Liver (tissue), 9 donors: Measurements from ENCODE around the gene RBM20. TPM values are rescaled to one million over a fixed set of nuclear protein-coding genes. Genes with fewer than 3 reads are reported as not detected.
A peak's percentile ranks its signal among the peaks of the same experiment; 100 is the strongest.

Experiments used
- DNase-seq: peaks from one replicate; pipeline ENCODE4 v3.0.0-alpha.2; 2017; ENCODE audit warnings: low spot score
- H3K27ac ChIP-seq, 2 donors: one replicate each; pipeline ENCODE4 v1.7.0; 2013; ENCODE audit warnings: inconsistent platforms in 2 of 2, low read length in 2 of 2, control low read depth in 1 of 2, low read depth in 1 of 2, mild to moderate bottlenecking in 1 of 2
- H3K27me3 ChIP-seq, 4 donors: one replicate each; pipeline versions ENCODE4 v1.6.1 to v1.7.0; 2013; ENCODE audit warnings: low read length in 3 of 4, inconsistent platforms in 1 of 4, mild to moderate bottlenecking in 1 of 4, moderate library complexity in 1 of 4; ENCODE audit not compliant: control insufficient read depth in 4 of 4, insufficient read depth in 4 of 4
- H3K36me3 ChIP-seq, 4 donors: one replicate each; pipeline versions ENCODE4 v1.6.1 to v1.7.0; 2013; ENCODE audit warnings: low read length in 3 of 4, mild to moderate bottlenecking in 3 of 4, low read depth in 1 of 4, moderate library complexity in 1 of 4; ENCODE audit not compliant: control insufficient read depth in 4 of 4, insufficient read depth in 3 of 4
- H3K4me1 ChIP-seq, 4 donors: one replicate each; pipeline versions ENCODE4 v1.6.1 to v1.7.0; 2013; ENCODE audit warnings: low read length in 3 of 4, mild to moderate bottlenecking in 3 of 4, moderate library complexity in 1 of 4; ENCODE audit not compliant: control insufficient read depth in 4 of 4, insufficient read depth in 4 of 4
- H3K4me3 ChIP-seq, 3 donors: one replicate each; pipeline versions ENCODE4 v1.6.1 to v1.7.0; 2013; ENCODE audit warnings: low read length in 3 of 3, control low read depth in 1 of 3, low read depth in 1 of 3, mild to moderate bottlenecking in 1 of 3
- H3K9ac ChIP-seq, 2 donors: one replicate each; pipeline ENCODE4 v1.7.0; 2013; ENCODE audit warnings: low read length in 2 of 2, mild to moderate bottlenecking in 2 of 2, moderate library complexity in 2 of 2, control low read depth in 1 of 2, low read depth in 1 of 2
- H3K9me3 ChIP-seq, 4 donors: one replicate each; pipeline versions ENCODE4 v1.6.1 to v1.7.0; 2013; ENCODE audit warnings: low read length in 3 of 4; ENCODE audit not compliant: control insufficient read depth in 4 of 4
- EGR1 ChIP-seq, 2 donors: IDR thresholded peaks; 2 replicates each; pipeline ENCODE4 v1.6.1; 2016 to 2018; ENCODE audit warnings: antibody characterized with exemption in 2 of 2, low read depth in 2 of 2
- FOXA1 ChIP-seq: IDR thresholded peaks from 2 replicates; pipeline ENCODE4 v1.6.1; 2016; ENCODE audit warnings: antibody characterized with exemption
- FOXA2 ChIP-seq: IDR thresholded peaks from 2 replicates; pipeline ENCODE4 v1.6.1; 2016; ENCODE audit warnings: antibody characterized with exemption
- GABPA ChIP-seq, 2 donors: IDR thresholded peaks in 1 of 2; conservative IDR thresholded peaks in 1 of 2; 2 replicates each; pipeline ENCODE4 v1.6.1; 2016; ENCODE audit warnings: antibody characterized with exemption in 2 of 2, mild to moderate bottlenecking in 1 of 2, moderate library complexity in 1 of 2
- HNF4G ChIP-seq: IDR thresholded peaks from 2 replicates; pipeline ENCODE4 v1.6.1; 2016; ENCODE audit warnings: antibody characterized with exemption
- JUND ChIP-seq, 2 donors: IDR thresholded peaks; 2 replicates each; pipeline ENCODE4 v1.6.1; 2016; ENCODE audit warnings: antibody characterized with exemption in 2 of 2
- NR2F2 ChIP-seq: IDR thresholded peaks from 2 replicates; pipeline ENCODE4 v1.6.1; 2016; ENCODE audit warnings: antibody characterized with exemption
- RAD21 ChIP-seq, 2 donors: IDR thresholded peaks; 2 replicates each; pipeline ENCODE4 v1.6.1; 2016; ENCODE audit warnings: antibody characterized with exemption in 2 of 2, mild to moderate bottlenecking in 2 of 2
- RXRA ChIP-seq, 2 donors: IDR thresholded peaks; 2 replicates each; pipeline ENCODE4 v1.6.1; 2017 to 2018; ENCODE audit warnings: antibody characterized with exemption in 2 of 2, mild to moderate bottlenecking in 1 of 2
- SP1 ChIP-seq: IDR thresholded peaks from 2 replicates; pipeline ENCODE4 v1.6.1; 2018; ENCODE audit warnings: antibody characterized with exemption, mild to moderate bottlenecking
- TAF1 ChIP-seq: conservative IDR thresholded peaks from 2 replicates; pipeline ENCODE4 v1.6.1; 2016; ENCODE audit warnings: antibody characterized with exemption, mild to moderate bottlenecking
- YY1 ChIP-seq: IDR thresholded peaks from 2 replicates; pipeline ENCODE4 v1.6.1; 2016; ENCODE audit warnings: antibody characterized with exemption, mild to moderate bottlenecking
- WGBS: extraction: QIAGEN DNeasy Blood & Tissue Kit; methylation state at CpG from one replicate; pipeline ENCODE4 v1.1.7; 2013; 5-methylcytosine and 5-hydroxymethylcytosine counted together
- polyA plus RNA-seq, 2 donors: library from polyadenylated mRNA; stranded (reverse) in 1 of 2; unstranded in 1 of 2; fragments of 200-250 nt in 1 of 2; fragments of >200 nt in 1 of 2; fragmentation: Nextera tagmentation in 1 of 2; extraction: Ambion mirVana in 1 of 2; gene quantifications; one replicate each; pipeline versions ENCODE4 v1.2.1 to v1.2.3, GENCODE V29; 2013 to 2015
- total RNA-seq, 2 donors: library from RNA; depleted of rRNA; stranded (reverse); fragments of >200 nt; gene quantifications; one replicate each; pipeline ENCODE4 v1.2.3, GENCODE V29; 2014
- TF ChIP-seq, protein P1 (sequence below): IDR thresholded peaks from 2 replicates; pipeline ENCODE4 v1.6.1; 2016; ENCODE audit warnings: antibody characterized with exemption
- TF ChIP-seq, protein P2 (sequence below): IDR thresholded peaks from 2 replicates; pipeline ENCODE4 v1.6.1; 2016; ENCODE audit warnings: antibody characterized with exemption, mild to moderate bottlenecking
- TF ChIP-seq, protein P3 (sequence below): fragments of 150-350 bp; IDR thresholded peaks from 2 replicates; pipeline ENCODE4 v1.5.1; 2017; ENCODE audit warnings: improper control_type of control experiment, low read depth, low read length; ENCODE audit not compliant: missing input control
- TF ChIP-seq, protein P4 (sequence below): IDR thresholded peaks from 2 replicates; pipeline ENCODE4 v1.6.1; 2016; ENCODE audit warnings: antibody characterized with exemption
- donor health status: healthy.
- donor health status: healthy.
- donor health status: healthy.
- donor health status: healthy.
- donor health status: healthy.

Gene RBM20
- total and polyA plus RNA-seq, 4 donors: 0.03 to 0.08 (median 0.05) TPM; not detected in 1

DNA sequence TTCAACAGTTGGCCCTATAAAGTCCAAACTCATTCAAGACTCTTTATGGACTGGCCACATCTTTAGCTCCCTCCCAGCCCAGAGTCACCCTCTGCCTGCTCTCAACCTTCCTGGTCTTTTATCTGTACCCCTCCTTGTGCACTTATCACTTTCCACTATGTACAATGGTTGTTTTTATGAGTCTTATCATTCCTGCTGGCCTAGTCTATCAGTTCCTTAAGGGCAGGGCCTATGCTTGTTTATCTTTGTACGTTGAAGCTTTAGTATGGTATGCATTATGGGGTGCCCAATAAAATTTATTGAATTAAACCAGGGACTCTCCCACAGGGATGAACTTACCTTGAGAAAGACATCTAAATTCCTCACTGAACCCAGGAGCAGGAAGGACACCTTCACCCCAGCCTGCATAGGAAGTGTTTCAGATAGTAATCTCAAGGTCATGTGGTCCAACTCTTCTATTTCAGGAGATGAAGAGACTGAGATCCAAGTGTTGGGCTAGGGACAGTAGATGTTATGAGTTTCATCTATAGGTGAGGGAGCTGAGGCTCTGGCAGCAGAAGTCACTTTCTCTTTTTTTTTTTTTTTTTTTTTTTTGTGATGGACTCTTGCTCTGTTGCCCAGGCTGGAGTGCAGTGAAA, 214.3 kb downstream of the RBM20 start:
- Histone ChIP-seq H3K4me3 (no peak overlapping the region), H3K9me3 (no peaks in the 10 kb centered on the region), H3K4me1 (peaks cover 7 to 33% (median 22%) of the 10 kb centered on the region in 4 donors), H3K27ac (peak overlapping the region; percentile 64 to 85), H3K27me3 (no peaks in the 10 kb centered on the region), H3K9ac (no peak overlapping the region), H3K36me3 (no peaks in the 10 kb centered on the region)
- TF ChIP-seq, protein P1, sequence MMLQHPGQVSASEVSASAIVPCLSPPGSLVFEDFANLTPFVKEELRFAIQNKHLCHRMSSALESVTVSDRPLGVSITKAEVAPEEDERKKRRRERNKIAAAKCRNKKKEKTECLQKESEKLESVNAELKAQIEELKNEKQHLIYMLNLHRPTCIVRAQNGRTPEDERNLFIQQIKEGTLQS: no peak
- no peak for TF ChIP-seq TAF1
- TF ChIP-seq, protein P2, sequence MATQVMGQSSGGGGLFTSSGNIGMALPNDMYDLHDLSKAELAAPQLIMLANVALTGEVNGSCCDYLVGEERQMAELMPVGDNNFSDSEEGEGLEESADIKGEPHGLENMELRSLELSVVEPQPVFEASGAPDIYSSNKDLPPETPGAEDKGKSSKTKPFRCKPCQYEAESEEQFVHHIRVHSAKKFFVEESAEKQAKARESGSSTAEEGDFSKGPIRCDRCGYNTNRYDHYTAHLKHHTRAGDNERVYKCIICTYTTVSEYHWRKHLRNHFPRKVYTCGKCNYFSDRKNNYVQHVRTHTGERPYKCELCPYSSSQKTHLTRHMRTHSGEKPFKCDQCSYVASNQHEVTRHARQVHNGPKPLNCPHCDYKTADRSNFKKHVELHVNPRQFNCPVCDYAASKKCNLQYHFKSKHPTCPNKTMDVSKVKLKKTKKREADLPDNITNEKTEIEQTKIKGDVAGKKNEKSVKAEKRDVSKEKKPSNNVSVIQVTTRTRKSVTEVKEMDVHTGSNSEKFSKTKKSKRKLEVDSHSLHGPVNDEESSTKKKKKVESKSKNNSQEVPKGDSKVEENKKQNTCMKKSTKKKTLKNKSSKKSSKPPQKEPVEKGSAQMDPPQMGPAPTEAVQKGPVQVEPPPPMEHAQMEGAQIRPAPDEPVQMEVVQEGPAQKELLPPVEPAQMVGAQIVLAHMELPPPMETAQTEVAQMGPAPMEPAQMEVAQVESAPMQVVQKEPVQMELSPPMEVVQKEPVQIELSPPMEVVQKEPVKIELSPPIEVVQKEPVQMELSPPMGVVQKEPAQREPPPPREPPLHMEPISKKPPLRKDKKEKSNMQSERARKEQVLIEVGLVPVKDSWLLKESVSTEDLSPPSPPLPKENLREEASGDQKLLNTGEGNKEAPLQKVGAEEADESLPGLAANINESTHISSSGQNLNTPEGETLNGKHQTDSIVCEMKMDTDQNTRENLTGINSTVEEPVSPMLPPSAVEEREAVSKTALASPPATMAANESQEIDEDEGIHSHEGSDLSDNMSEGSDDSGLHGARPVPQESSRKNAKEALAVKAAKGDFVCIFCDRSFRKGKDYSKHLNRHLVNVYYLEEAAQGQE: no peak
- no peak for TF ChIP-seq RAD21 (IDR thresholded peaks at IDR 0.05)
- no peak for TF ChIP-seq RXRA (IDR thresholded peaks at IDR 0.05)
- no peak for TF ChIP-seq JUND (IDR thresholded peaks at IDR 0.05)
- TF ChIP-seq EGR1 (IDR thresholded peaks at IDR 0.05; ENCODE audit: low read depth in 2 of 2): no peak
- TF ChIP-seq, protein P3, sequence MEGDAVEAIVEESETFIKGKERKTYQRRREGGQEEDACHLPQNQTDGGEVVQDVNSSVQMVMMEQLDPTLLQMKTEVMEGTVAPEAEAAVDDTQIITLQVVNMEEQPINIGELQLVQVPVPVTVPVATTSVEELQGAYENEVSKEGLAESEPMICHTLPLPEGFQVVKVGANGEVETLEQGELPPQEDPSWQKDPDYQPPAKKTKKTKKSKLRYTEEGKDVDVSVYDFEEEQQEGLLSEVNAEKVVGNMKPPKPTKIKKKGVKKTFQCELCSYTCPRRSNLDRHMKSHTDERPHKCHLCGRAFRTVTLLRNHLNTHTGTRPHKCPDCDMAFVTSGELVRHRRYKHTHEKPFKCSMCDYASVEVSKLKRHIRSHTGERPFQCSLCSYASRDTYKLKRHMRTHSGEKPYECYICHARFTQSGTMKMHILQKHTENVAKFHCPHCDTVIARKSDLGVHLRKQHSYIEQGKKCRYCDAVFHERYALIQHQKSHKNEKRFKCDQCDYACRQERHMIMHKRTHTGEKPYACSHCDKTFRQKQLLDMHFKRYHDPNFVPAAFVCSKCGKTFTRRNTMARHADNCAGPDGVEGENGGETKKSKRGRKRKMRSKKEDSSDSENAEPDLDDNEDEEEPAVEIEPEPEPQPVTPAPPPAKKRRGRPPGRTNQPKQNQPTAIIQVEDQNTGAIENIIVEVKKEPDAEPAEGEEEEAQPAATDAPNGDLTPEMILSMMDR: no peak
- TF ChIP-seq HNF4G: no peak
- no peak for TF ChIP-seq SP1
- no peak for DNase-seq
- WGBS: 47% methylated on average over 1 of the region's 1 CpG

DNA sequence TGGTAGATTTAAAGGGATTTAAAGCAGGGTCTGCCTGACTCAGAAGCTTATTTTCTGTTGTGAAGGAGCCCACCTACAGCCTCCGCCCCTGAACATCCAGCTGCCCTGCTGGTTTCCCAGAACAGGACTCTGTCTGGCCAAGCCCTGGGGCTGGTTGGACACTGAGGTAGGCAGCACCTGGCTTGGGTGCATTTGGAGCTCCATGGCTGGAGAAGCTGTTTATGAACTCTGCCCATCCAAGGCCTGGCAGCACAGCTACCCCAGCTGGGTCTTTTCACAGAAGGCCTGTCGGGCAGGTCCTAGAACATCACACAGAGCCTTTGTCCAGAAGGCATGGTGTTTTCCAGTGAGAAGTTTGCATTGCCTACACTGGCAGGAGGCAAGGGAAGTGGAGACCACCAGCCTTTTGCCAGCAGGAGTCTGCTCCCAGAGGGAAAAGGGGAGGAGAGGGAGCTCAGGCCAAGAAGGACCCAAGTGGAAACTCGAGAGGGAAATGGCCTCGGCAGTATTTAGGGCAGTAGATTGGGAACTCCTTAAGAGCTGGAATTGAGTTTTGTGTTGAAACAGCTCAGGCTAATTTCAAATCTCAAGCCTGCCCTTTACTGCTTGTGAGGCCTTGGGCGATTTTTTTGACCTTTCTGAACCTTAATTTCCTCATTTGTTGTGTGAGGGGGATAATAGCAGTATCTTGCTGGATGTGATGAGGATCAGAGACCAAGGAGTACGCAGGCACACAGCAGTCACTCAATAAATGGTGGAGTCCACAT, 215.3 kb downstream of the RBM20 start:
- Histone ChIP-seq H3K9ac (no peak overlapping the region), H3K36me3 (no peaks in the 10 kb centered on the region), H3K4me3 (no peak overlapping the region), H3K9me3 (no peaks in the 10 kb centered on the region), H3K4me1 (peaks cover 7 to 34% (median 22%) of the 10 kb centered on the region in 4 donors), H3K27me3 (no peaks in the 10 kb centered on the region), H3K27ac (peak overlapping the region; percentile 56 to 58)
- DNase-seq: no peak
- 79% methylated on average over 6 of the region's 6 CpGs for WGBS
- TF ChIP-seq RXRA (IDR thresholded peaks at IDR 0.05): no peak
- TF ChIP-seq, protein P4, sequence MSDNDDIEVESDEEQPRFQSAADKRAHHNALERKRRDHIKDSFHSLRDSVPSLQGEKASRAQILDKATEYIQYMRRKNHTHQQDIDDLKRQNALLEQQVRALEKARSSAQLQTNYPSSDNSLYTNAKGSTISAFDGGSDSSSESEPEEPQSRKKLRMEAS: no peak
- TF ChIP-seq EGR1 (IDR thresholded peaks at IDR 0.05; ENCODE audit: low read depth in 2 of 2): no peak
- no peak for TF ChIP-seq FOXA1
- TF ChIP-seq, protein P2: no peak
- no peak for TF ChIP-seq YY1
- no peak for TF ChIP-seq GABPA (IDR thresholded peaks at IDR 0.05 in 1 of 2, conservative IDR thresholded peaks at IDR 0.05 in 1 of 2)
- TF ChIP-seq NR2F2: no peak
- TF ChIP-seq, protein P3: no peak
- TF ChIP-seq, protein P1: no peak
- no peak for TF ChIP-seq FOXA2
- TF ChIP-seq RAD21 (IDR thresholded peaks at IDR 0.05): no peak
